ENCODE data around the gene RPL29.
A peak's percentile ranks its signal among the peaks of the same experiment; 100 is the strongest.

The RPL29 gene

DNA sequence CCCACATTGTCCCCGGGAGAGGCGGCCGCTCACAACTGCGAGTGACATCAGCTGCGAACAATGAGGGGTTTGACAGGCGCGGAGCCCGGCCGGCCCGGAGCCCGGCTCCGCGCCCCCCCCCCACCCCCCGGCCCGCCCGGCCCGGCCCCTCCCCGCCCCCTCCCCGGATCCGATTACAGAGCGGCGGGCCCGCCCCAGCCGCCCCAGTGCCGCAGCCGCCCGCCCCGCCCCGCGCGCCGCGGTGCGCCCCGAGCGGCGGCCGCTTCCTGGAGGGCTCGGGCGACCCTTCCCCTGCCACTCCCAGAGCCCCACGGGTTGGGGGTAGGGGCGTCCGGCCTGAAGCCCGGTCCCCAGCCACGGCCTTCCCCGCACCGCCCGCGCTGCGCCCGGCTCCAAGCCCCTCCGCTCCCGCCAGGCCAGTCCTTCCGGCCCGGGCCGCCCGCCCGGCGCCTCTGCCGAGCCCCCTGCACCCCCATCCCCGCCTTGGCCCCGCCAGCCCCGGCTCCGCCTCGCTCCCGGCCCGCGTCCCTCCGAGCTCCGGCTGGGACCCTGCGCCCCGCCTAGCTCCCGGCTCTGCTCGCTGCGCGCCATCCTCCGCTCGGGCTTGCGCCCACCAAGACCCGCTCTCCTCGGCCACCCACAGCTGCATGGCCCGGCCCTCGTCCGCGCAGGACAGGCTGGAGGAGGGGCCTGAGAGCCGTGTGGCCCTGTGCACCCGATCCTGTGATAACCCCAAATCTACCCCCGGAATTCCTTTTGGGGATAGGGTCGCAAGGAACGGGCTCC is 28.1 kb downstream of the RPL29 start, which contains the start of gene PCBP4:
Gene PCBP4, minus strand, starts transcription at position 71 of the 786 bp plus-strand sequence. CDS start 6,214 bp downstream, outside the sequence.
- Histone ChIP-seq H3K36me3 (ENCODE audit: insufficient read depth, low read length) (no peaks in the 10 kb centered on the region), H2AFZ (ENCODE audit: low read depth, low read length) (no peak within 1 kb of the TSS), H3K4me1 (ENCODE audit: insufficient read depth, low read length) (peaks cover 46% of the 10 kb centered on the region), H3K9me3 (ENCODE audit: low read length) (no peaks in the 10 kb centered on the region), H3K27me3 (ENCODE audit: insufficient read depth, low read length) (no peaks in the 10 kb centered on the region), H3K4me3 (ENCODE audit: low read length) (peak within 1 kb of the TSS; percentile 69)

DNA sequence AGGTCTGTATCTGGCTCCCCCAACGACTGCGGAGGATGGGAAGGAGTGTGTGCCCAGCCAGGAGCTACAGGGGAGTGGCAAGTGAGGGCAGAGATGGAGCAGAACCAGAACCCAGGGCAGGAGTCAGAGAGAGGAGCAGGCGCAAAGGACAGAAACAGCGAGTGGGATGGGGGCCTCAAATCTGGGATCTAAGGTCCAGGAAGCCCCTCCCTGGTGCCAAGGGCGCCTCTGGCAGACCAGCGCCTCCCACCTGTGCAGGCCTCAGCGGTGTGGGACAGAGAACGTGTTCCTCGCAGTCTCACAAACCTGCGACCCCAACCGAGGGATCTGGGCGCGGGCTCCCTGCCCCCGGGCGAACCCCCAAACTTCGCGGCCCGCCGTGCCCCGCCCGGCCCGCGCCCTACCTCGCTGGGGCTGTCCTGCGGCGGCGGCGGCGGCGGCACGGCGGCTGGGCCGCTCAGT is 28.7 kb downstream of the RPL29 start:
- peaks cover 46% of the 10 kb centered on the region for H3K4me1 ChIP-seq (ENCODE audit: insufficient read depth, low read length)
- no peak overlapping the region for H2AFZ ChIP-seq (ENCODE audit: low read depth, low read length)
- H3K36me3 ChIP-seq (ENCODE audit: insufficient read depth, low read length): peaks cover 2% of the 10 kb centered on the region
- no peaks in the 10 kb centered on the region for H3K9me3 ChIP-seq (ENCODE audit: low read length)
- H3K4me3 ChIP-seq (ENCODE audit: low read length): peak overlapping the region; percentile 59
- no peaks in the 10 kb centered on the region for H3K27me3 ChIP-seq (ENCODE audit: insufficient read depth, low read length)

DNA sequence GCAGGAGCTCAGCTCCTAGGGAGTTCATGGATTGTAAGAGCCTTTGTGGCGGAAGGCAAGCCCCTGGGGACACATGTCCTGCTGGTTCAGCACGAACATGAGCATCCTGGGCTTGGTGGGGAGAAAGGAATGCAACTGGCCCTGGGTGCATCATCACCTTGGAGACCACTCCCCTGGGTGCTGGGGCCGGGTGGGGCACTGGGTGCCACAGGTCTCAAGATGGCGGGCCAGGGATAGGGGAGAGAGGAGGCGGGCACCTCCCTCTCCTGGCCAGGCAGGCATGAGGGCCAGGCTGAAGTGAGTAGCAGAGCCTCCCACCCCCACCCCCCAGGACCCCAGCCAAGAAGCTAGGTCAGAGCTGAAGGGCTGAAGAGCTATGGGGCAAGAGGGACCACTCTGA is 29.2 kb downstream of the RPL29 start:
- Histone ChIP-seq H3K9me3 (ENCODE audit: low read length) (no peaks in the 10 kb centered on the region), H3K36me3 (ENCODE audit: insufficient read depth, low read length) (peaks cover 6% of the 10 kb centered on the region), H2AFZ (ENCODE audit: low read depth, low read length) (no peak overlapping the region), H3K27me3 (ENCODE audit: insufficient read depth, low read length) (no peaks in the 10 kb centered on the region), H3K4me1 (ENCODE audit: insufficient read depth, low read length) (peaks cover 46% of the 10 kb centered on the region), H3K4me3 (ENCODE audit: low read length) (peak overlapping the region; percentile 59)

DNA sequence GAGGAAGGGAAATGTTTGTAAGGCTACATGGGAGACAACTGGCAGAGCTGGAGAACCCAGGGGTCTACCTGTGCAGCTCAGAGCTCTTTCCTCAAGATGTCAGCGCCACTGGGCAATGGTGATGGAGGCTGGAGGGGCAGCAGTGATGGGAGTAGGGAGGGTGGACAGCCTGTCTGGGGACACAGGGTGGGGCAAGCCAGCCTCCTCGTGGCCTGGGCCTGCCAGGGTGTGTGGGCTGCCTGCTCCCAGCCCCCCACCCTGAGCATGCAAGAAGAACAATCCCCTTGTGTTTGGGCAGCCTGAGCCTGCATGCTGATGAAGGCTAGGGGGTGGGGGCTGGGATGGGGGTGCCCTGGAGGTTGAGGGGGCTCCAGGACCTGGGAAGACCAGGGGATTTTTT is 29.7 kb downstream of the RPL29 start:
- H3K4me1 ChIP-seq (ENCODE audit: insufficient read depth, low read length): peaks cover 46% of the 10 kb centered on the region
- H3K4me3 ChIP-seq (ENCODE audit: low read length): peak overlapping the region; percentile 59
- no peak overlapping the region for H2AFZ ChIP-seq (ENCODE audit: low read depth, low read length)
- no peaks in the 10 kb centered on the region for H3K27me3 ChIP-seq (ENCODE audit: insufficient read depth, low read length)
- H3K36me3 ChIP-seq (ENCODE audit: insufficient read depth, low read length): peaks cover 11% of the 10 kb centered on the region
- H3K9me3 ChIP-seq (ENCODE audit: low read length): no peaks in the 10 kb centered on the region

DNA sequence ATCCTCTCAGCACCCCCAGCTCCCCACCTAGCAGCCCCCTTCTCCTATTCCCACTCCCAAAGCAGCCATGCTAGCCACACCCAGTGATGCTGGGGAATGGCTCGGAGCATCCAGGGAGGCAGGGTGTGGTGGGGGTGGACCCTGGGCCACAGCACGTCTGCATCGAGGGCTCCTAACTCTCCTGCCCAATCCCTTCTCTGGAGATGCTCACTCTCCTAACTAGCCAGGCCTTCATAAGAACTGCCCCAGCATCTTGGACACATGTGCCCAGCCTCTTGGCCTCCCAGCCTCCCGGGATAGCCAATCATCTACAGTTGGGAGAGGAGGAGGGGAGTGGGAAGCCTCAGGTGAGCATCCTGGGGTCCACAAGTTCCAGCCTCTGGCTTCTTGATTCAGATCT is 31.2 kb downstream of the RPL29 start:
- H3K36me3 ChIP-seq (ENCODE audit: insufficient read depth, low read length): peaks cover 23% of the 10 kb centered on the region
- no peaks in the 10 kb centered on the region for H3K27me3 ChIP-seq (ENCODE audit: insufficient read depth, low read length)
- no peak overlapping the region for H3K4me3 ChIP-seq (ENCODE audit: low read length)
- H3K9me3 ChIP-seq (ENCODE audit: low read length): no peaks in the 10 kb centered on the region
- no peak overlapping the region for H2AFZ ChIP-seq (ENCODE audit: low read depth, low read length)
- H3K4me1 ChIP-seq (ENCODE audit: insufficient read depth, low read length): peaks cover 46% of the 10 kb centered on the region

DNA sequence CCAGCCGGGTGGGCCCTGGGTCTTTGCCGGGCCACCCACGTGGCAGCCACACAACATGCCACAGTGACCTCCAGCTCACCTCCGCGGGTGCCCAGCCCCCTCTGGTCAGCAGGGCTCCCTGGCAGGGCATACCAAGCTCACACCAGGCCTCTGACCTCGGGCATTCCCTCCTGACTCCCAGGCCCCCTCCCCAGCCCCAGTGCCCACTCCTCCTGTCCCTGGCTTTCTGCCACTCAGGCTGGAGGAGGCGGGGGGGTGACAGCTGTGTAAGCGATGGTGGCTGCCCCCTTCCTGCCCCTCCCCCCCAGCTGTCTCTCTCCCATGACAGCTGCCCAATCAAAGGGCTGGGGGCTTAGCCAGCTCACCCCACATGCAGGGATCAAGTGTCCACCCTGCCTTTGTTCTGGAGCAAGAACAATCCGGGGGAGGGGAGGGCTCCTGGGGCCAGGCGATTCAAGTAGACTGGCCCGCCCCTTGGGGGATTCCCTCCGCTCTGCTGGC is 31.7 kb downstream of the RPL29 start:
- peaks cover 42% of the 10 kb centered on the region for H3K4me1 ChIP-seq (ENCODE audit: insufficient read depth, low read length)
- peaks cover 26% of the 10 kb centered on the region for H3K36me3 ChIP-seq (ENCODE audit: insufficient read depth, low read length)
- H3K4me3 ChIP-seq (ENCODE audit: low read length): no peak overlapping the region

DNA sequence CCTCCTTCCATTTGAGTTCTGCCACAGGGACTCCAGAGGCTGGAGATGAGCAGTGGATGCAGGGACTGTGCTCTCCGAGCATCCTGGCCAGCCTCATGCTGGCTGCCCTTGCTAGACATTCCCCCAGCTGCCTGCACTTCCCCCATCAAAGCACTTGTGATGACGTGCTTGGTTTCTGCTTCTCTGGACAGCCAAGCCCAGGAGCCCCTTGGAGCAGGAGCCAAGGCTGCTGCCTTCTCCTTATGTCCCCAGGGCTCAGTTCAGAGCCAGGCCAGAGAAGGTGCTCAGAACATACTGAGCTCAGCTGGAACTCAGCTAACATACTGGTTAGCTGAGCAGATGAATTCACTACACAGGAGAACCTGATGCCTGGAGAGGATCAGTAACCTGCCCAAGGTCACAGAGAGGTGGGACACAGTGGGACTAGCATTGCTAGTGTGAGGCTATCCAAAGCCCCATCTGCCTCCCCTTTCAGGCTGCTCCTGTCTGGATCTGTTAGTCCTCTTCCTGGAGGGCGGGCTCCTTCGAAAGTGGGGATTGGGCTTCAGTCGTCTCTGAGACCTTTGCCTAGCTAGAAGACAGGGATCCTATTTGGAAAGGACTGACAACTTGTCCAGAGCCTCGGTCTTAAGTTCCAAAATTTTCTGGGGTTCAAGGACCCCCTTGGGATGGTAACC is 32.7 kb downstream of the RPL29 start:
- Histone ChIP-seq H3K27me3 (ENCODE audit: insufficient read depth, low read length) (no peaks in the 10 kb centered on the region), H2AFZ (ENCODE audit: low read depth, low read length) (no peak overlapping the region), H3K9me3 (ENCODE audit: low read length) (no peaks in the 10 kb centered on the region), H3K4me1 (ENCODE audit: insufficient read depth, low read length) (peaks cover 33% of the 10 kb centered on the region), H3K4me3 (ENCODE audit: low read length) (no peak overlapping the region), H3K36me3 (ENCODE audit: insufficient read depth, low read length) (peaks cover 32% of the 10 kb centered on the region)

More for the DNA sequence above, 31.7 kb downstream of the RPL29 start:
- Histone ChIP-seq H2AFZ (ENCODE audit: low read depth, low read length) (no peak overlapping the region), H3K27me3 (ENCODE audit: insufficient read depth, low read length) (no peaks in the 10 kb centered on the region), H3K9me3 (ENCODE audit: low read length) (no peaks in the 10 kb centered on the region)

DNA sequence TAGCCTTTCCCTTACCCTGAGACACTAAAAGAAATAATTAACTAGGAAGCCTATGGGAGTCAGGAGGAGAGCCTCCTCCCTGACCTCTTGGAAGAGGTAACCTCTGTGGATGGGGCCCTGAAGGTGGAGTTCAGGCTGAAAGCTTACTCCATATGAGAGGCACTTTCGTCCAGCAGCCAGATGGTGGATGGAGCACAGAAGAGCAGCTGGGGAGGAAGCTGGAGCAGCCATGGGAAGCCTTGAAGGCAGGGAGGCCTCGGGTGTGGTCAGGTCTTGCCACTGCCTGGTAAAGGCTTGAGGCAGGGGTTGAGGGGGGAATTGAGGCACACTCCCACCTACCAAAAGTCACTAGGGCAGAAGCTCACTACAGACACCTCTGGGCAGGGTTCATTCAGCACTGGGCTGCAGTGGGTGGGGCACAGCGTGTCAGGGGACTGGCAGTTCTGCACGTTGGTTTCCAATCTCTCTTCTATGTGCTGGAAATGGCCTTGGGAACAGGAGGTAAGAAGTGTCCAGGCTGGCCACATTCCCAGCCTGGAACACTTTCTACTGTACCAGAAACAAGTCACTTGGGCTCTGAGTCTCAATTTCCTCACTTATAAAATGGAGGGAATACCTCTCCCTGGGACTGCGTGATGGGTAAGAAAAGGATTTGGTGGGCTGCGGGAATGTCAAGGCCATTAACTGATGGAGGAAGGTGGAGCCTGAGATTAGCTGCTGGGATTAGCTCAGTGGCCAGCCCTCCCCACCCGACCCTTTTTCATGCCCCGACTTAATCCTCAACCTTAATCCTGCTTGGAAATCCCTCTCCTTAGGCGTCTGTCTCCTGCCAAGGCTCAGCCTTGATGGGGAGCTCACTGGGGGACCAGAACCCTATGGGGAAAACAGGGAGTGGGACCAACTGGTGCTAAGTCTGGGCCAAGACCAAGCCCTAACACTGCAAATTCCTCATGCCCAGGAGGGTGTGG is 33.8 kb downstream of the RPL29 start:
- H3K4me1 ChIP-seq (ENCODE audit: insufficient read depth, low read length): peaks cover 30% of the 10 kb centered on the region
- H3K27me3 ChIP-seq (ENCODE audit: insufficient read depth, low read length): no peaks in the 10 kb centered on the region
- peaks cover 41% of the 10 kb centered on the region for H3K36me3 ChIP-seq (ENCODE audit: insufficient read depth, low read length)
- H3K4me3 ChIP-seq (ENCODE audit: low read length): no peak overlapping the region
- H2AFZ ChIP-seq (ENCODE audit: low read depth, low read length): no peak overlapping the region
- no peaks in the 10 kb centered on the region for H3K9me3 ChIP-seq (ENCODE audit: low read length)

DNA sequence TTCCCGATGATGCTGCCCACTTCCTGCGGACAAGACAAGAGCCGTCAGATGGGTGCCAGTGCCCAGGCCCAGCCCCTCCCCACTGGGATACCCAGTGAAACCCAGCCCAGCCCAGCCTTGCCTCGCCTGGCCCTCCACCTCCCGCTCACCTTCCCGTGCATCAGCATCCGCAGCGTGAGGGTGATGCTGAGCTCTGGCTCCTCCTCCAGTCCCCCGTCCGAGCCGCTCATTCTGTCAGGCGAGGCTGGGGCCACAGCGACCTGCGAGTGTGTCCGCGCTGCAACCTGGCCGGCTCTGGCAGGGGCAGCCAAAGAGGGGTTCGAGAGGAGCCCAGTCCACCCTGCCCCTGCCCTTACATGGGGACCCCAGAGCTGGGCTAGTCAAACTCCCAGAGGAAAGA is 34.7 kb downstream of the RPL29 start:
- peaks cover 22% of the 10 kb centered on the region for H3K4me1 ChIP-seq (ENCODE audit: insufficient read depth, low read length)
- no peaks in the 10 kb centered on the region for H3K9me3 ChIP-seq (ENCODE audit: low read length)
- peaks cover 45% of the 10 kb centered on the region for H3K36me3 ChIP-seq (ENCODE audit: insufficient read depth, low read length)
- H3K27me3 ChIP-seq (ENCODE audit: insufficient read depth, low read length): no peaks in the 10 kb centered on the region
- no peak overlapping the region for H2AFZ ChIP-seq (ENCODE audit: low read depth, low read length)
- no peak overlapping the region for H3K4me3 ChIP-seq (ENCODE audit: low read length)

DNA sequence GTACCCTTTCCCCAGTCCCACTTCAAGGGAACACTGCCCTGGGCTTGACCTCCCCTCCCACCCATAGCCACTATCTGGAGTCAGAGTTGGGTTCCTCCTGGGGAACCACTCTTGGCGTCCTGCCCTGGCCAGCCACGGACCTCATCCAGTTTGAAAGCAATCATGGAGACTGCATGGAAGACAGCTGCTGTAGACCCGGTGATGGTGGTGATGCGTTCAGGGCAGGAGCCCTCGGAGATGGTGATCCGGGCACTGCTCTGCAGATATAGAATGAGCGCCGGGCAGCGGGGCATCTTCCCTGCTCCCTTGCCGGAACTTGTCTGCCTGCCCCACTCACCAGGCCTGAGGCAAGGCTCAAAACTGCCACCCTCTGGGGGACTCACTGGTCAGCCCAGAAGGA is 35.3 kb downstream of the RPL29 start:
- no peak overlapping the region for H3K4me3 ChIP-seq (ENCODE audit: low read length)
- H3K9me3 ChIP-seq (ENCODE audit: low read length): no peaks in the 10 kb centered on the region
- H3K36me3 ChIP-seq (ENCODE audit: insufficient read depth, low read length): peaks cover 45% of the 10 kb centered on the region
- no peaks in the 10 kb centered on the region for H3K27me3 ChIP-seq (ENCODE audit: insufficient read depth, low read length)
- H3K4me1 ChIP-seq (ENCODE audit: insufficient read depth, low read length): peaks cover 16% of the 10 kb centered on the region
- no peak overlapping the region for H2AFZ ChIP-seq (ENCODE audit: low read depth, low read length)

DNA sequence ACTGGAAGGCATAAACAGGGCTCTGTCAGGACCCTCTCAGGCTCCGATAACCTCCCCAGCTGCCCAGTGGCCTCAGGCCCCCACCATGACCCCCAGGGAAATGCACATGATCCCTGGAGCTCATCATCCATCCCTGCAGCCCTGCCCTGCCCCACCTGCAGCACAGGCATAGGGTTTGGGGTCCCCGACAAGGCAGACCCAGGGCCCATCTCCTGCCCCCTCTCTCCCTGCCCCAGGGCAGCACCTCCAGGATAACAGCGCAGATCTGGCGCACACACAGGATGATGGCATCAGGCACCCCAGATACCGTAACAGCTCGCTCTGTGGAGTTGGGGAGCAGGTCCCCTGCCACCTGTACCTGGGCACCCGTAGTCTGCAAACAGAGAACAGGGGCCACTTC is 36.0 kb downstream of the RPL29 start:
- peaks cover 8% of the 10 kb centered on the region for H3K4me1 ChIP-seq (ENCODE audit: insufficient read depth, low read length)
- no peaks in the 10 kb centered on the region for H3K27me3 ChIP-seq (ENCODE audit: insufficient read depth, low read length)
- no peak overlapping the region for H3K4me3 ChIP-seq (ENCODE audit: low read length)
- no peaks in the 10 kb centered on the region for H3K9me3 ChIP-seq (ENCODE audit: low read length)
- H2AFZ ChIP-seq (ENCODE audit: low read depth, low read length): no peak overlapping the region
- H3K36me3 ChIP-seq (ENCODE audit: insufficient read depth, low read length): peaks cover 45% of the 10 kb centered on the region

DNA sequence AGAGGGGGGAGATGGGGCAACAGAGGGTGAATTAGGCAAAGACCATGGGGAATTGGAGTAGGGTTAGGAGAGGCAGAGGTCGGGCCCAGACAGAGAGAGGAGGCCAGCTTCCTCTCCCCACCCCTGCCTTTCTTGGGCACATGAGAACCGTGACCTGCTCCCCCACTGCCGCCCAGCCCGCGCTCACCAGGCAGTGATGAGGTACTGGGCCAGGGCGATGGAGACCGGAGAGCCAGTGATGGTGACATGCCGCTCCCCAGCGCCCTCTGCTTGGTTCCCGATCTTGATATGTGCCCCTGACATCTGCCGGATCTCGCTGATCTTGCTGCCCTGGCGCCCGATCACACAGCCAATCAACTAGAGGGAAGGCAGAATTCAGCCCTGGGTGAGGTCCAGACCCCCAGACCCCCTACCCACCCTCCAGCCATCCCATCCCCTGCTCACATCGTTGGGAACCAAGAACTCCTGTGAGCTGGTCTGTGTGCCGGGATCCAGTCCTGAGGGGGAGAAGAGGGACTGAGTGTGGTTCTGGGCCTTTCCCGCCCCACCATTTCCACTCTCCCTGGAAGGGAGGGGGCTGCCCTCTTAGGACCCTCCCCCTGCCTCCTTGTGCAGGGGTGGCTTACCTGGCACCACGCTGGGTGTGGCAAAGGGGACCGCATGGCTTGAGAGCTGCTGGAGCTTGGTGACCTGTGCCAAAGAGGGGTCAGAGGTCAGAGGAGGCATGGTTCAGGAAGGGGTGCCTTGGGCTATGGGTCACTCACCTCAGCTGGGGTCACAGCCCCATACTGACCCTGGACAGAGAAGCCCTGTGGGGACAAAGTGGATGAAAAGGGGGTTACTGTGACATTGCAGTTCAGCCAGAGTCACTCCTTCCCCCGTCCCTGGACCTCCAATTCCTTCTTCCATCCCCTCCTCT is 36.8 kb downstream of the RPL29 start:
- H2AFZ ChIP-seq (ENCODE audit: low read depth, low read length): no peak overlapping the region
- H3K4me1 ChIP-seq (ENCODE audit: insufficient read depth, low read length): peaks cover 1% of the 10 kb centered on the region
- no peaks in the 10 kb centered on the region for H3K27me3 ChIP-seq (ENCODE audit: insufficient read depth, low read length)
- no peak overlapping the region for H3K4me3 ChIP-seq (ENCODE audit: low read length)
- no peaks in the 10 kb centered on the region for H3K9me3 ChIP-seq (ENCODE audit: low read length)
- peaks cover 45% of the 10 kb centered on the region for H3K36me3 ChIP-seq (ENCODE audit: insufficient read depth, low read length)
